OCI-LY7 (cell line): ENCODE measurements around the gene CSRNP3. TPM values are rescaled to one million over a fixed set of nuclear protein-coding genes. Genes with fewer than 3 reads are reported as not detected.

Experiments used
- BruUV-seq: library from RNA; stranded (reverse); fragments of 400-500 nt; replicated peaks from 2 replicates; lab custom pipeline; 2021; lab: Mats Ljungman, UMichigan
- CTCF ChIA-PET: fragments of 300-600 bp; sonication (Branson Sonifier 250); formaldehyde crosslinking; loops from one replicate; lab custom pipeline; 2022; ENCODE audit warnings: antibody characterized with exemption; ENCODE audit not compliant: unreplicated experiment; lab: Charles Lee
- POLR2A ChIA-PET: fragments of 300-600 bp; sonication (Branson Sonifier 250); formaldehyde crosslinking; loops from one replicate; lab custom pipeline; 2022; ENCODE audit warnings: antibody characterized with exemption; lab: Charles Lee
- DNase-seq: peaks from one replicate; pipeline ENCODE4 v3.0.0-alpha.2; 2015; ENCODE audit warnings: low spot score
- H2AFZ ChIP-seq: fragments of 200-600 bp; sonication (generic), shearing (Covaris generic); 2 replicates; pipeline ENCODE4 v1.6.1; 2014; ENCODE audit warnings: mild to moderate bottlenecking, antibody characterized with exemption, low read length, moderate library complexity
- H3K27ac ChIP-seq: fragments of 200-600 bp; sonication (generic); 2 replicates; pipeline ENCODE4 v1.5.1; 2014; ENCODE audit warnings: mixed run types, low read depth, mild to moderate bottlenecking, moderate library complexity, low read length, inconsistent platforms; ENCODE audit not compliant: poor library complexity, severe bottlenecking
- H3K36me3 ChIP-seq: fragments of 200-600 bp; sonication (generic); 2 replicates; pipeline ENCODE4 v1.6.1; 2014; ENCODE audit warnings: mild to moderate bottlenecking, antibody characterized with exemption, low read length, moderate library complexity, mixed read lengths; ENCODE audit not compliant: insufficient read depth
- H3K4me1 ChIP-seq: fragments of 200-600 bp; sonication (generic); 2 replicates; pipeline ENCODE4 v1.5.1; 2014; ENCODE audit warnings: mild to moderate bottlenecking, low read length; ENCODE audit not compliant: insufficient read depth, poor library complexity, severe bottlenecking
- H3K4me2 ChIP-seq: fragments of 200-600 bp; sonication (generic); 2 replicates; pipeline ENCODE4 v1.6.1; 2014; ENCODE audit warnings: mild to moderate bottlenecking, low read length
- H3K4me3 ChIP-seq: fragments of 200-600 bp; sonication (generic); 2 replicates; pipeline ENCODE4 v1.5.1; 2014; ENCODE audit warnings: mild to moderate bottlenecking, low read depth, low read length; ENCODE audit not compliant: poor library complexity, severe bottlenecking
- H3K79me2 ChIP-seq: fragments of 200-600 bp; sonication (generic); 2 replicates; pipeline ENCODE4 v1.6.1; 2016; ENCODE audit warnings: low read depth, mild to moderate bottlenecking, low read length, moderate library complexity, mixed read lengths; ENCODE audit not compliant: insufficient read depth
- H3K9me2 ChIP-seq: fragments of 200-600 bp; sonication (generic); 2 replicates; pipeline ENCODE4 v1.6.1; 2016; ENCODE audit warnings: mild to moderate bottlenecking, low read length, mixed read lengths; ENCODE audit not compliant: insufficient read depth
- H3K9me3 ChIP-seq: fragments of 200-600 bp; sonication (generic); 2 replicates; pipeline ENCODE4 v1.6.1; 2014; ENCODE audit warnings: mild to moderate bottlenecking, mixed run types, low read length, mixed read lengths
- H4K20me1 ChIP-seq: fragments of 200-600 bp; sonication (generic); 2 replicates; pipeline ENCODE4 v1.6.1; 2014; ENCODE audit warnings: mild to moderate bottlenecking, antibody characterized with exemption, low read length, moderate library complexity, mixed read lengths; ENCODE audit not compliant: insufficient read depth
- EZH2phosphoT487 ChIP-seq: fragments of 200-600 bp; sonication (generic); IDR thresholded peaks from 2 replicates; pipeline ENCODE4 v1.6.1; 2018; ENCODE audit warnings: low read depth, borderline replicate concordance, mild to moderate bottlenecking, mixed run types, antibody characterized with exemption, low read length, moderate library complexity, mixed read lengths
- intact Hi-C: fragments of 100-400 bp; cut with micrococcal nuclease; formaldehyde crosslinking; loops from one replicate; pipeline ENCODE4 v1.10.0; 2022; ENCODE audit not compliant: unreplicated experiment
- total RNA-seq, 2 experiments: library from RNA; depleted of rRNA in 1 of 2; stranded (reverse); fragments of >200 nt in 1 of 2; shearing (Covaris generic) in 1 of 2; gene quantifications; 2 replicates each; pipeline ENCODE4 v1.2.3, GENCODE V29; 2014 to 2022
- TF ChIP-seq, protein P1 (sequence below): fragments of 200-600 bp; sonication (generic); conservative IDR thresholded peaks from 2 replicates; pipeline ENCODE4 v1.5.1; 2014; ENCODE audit warnings: mild to moderate bottlenecking, antibody characterized with exemption, low read length, moderate library complexity, mixed read lengths

Gene CSRNP3
- total RNA-seq, 2 experiments from 2014 or later = 0.44 to 1.4 TPM

DNA sequence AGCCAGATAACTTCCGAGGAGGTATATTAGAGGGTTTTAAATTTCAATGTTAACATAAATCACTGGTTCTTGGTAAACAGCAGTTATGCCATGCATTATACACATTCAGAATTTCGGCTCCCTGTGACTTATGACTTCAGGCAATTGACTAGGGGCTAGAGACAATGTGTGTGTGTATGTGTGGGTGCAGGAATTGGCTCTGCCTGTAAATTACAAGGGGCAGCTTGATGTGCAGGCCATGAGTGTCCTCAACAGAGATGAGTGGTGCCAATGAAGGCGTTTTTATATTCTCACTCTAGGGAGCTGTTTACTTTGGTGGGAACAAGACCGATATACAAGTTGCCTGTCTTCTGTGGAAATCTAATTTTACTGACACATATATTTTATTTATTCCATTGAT lies 161.6 kb downstream of the CSRNP3 start:
- POLR2A ChIA-PET = interaction anchor here (2.2 kb wide), 1 partner anchor 9 kb away, joined by 5 read pairs; no protein-coding TSS in a partner anchor
- H4K20me1 ChIP-seq = no peaks in the 10 kb centered on the region

DNA sequence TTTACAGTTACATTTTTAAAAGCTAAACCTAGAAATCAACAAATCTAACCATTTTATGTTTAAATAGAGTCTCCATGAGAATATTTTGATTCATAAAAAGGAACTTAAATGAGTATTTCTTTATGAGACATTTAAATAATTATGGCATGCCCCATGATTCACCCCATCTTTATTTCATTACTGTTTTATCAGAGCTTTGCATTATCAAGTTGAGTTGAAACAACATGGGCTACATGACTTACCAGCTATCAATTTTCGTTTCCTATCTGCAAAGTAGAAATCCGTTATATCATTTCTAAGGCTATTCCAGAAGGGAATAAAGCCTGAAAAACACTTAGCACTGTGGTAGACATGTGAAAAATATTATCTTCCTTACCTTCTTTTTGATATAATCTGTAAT lies 163.1 kb downstream of the CSRNP3 start:
- intact Hi-C loops = no loop called here
- Histone ChIP-seq H3K4me2 (no peak overlapping the region), H3K9me2 (no peaks in the 10 kb centered on the region), H3K79me2 (no peaks in the 10 kb centered on the region), H3K4me1 (peaks cover 10% of the 10 kb centered on the region), H3K4me3 (no peak overlapping the region), H3K27ac (no peak overlapping the region), H3K9me3 (no peaks in the 10 kb centered on the region), H4K20me1 (no peaks in the 10 kb centered on the region), H2AFZ (no peak overlapping the region), H3K36me3 (no peaks in the 10 kb centered on the region)
- no TSS peak for BruUV-seq
- ChIA-PET POLR2A (interaction anchor here (0.7 to 2.0 kb wide), 8 partner anchors 8 to 40 kb away, joined by 3 to 8 read pairs (median 4); no protein-coding TSS in a partner anchor), CTCF (no interaction called here)
- no peak for TF ChIP-seq EZH2phosphoT487
- TF ChIP-seq, protein P1, sequence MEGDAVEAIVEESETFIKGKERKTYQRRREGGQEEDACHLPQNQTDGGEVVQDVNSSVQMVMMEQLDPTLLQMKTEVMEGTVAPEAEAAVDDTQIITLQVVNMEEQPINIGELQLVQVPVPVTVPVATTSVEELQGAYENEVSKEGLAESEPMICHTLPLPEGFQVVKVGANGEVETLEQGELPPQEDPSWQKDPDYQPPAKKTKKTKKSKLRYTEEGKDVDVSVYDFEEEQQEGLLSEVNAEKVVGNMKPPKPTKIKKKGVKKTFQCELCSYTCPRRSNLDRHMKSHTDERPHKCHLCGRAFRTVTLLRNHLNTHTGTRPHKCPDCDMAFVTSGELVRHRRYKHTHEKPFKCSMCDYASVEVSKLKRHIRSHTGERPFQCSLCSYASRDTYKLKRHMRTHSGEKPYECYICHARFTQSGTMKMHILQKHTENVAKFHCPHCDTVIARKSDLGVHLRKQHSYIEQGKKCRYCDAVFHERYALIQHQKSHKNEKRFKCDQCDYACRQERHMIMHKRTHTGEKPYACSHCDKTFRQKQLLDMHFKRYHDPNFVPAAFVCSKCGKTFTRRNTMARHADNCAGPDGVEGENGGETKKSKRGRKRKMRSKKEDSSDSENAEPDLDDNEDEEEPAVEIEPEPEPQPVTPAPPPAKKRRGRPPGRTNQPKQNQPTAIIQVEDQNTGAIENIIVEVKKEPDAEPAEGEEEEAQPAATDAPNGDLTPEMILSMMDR = no peak
- DNase-seq = no peak

More for the DNA sequence above, 161.6 kb downstream of the CSRNP3 start:
- DNase-seq = no peak
- H3K9me2 ChIP-seq = no peaks in the 10 kb centered on the region
- CTCF ChIA-PET = no interaction called here
- H3K79me2 ChIP-seq = no peaks in the 10 kb centered on the region
- H3K36me3 ChIP-seq = no peaks in the 10 kb centered on the region
- no peak overlapping the region for H2AFZ ChIP-seq
- TF ChIP-seq, protein P1 = no peak
- TF ChIP-seq EZH2phosphoT487 = no peak
- intact Hi-C loops = no loop called here
- H3K9me3 ChIP-seq = no peaks in the 10 kb centered on the region
- no peak overlapping the region for H3K27ac ChIP-seq
- no TSS peak for BruUV-seq
- no peak overlapping the region for H3K4me3 ChIP-seq
- peaks cover 14% of the 10 kb centered on the region for H3K4me1 ChIP-seq
- H3K4me2 ChIP-seq = no peak overlapping the region

DNA sequence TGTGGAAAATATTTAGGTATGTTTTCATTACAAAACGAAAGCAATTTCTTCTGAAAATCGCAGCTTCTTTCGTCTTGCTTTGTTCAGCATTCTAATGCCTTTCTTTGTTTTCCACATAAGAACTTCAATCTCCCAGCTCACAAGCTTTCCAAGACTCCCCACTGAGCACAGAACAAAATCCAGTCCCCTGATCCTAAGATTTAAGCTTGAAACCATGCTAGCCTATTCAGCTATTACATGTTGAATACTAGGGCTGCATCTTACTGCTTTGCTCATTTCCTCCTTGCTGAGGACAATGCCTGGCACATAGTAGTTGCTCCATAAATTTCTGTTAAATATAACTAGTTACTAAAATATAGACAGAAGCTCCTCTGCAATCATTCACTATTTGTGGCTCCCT lies 163.9 kb downstream of the CSRNP3 start:
- TF ChIP-seq EZH2phosphoT487 = no peak
- TF ChIP-seq, protein P1 = no peak
- Histone ChIP-seq H2AFZ (no peak overlapping the region), H3K9me3 (no peaks in the 10 kb centered on the region), H3K27ac (no peak overlapping the region), H3K79me2 (no peaks in the 10 kb centered on the region), H3K9me2 (no peaks in the 10 kb centered on the region), H3K36me3 (no peaks in the 10 kb centered on the region), H3K4me1 (peaks cover 9% of the 10 kb centered on the region), H3K4me2 (no peak overlapping the region), H3K4me3 (no peak overlapping the region), H4K20me1 (no peaks in the 10 kb centered on the region)
- BruUV-seq = no TSS peak
- intact Hi-C loops = no loop called here
- CTCF ChIA-PET = no interaction called here
- POLR2A ChIA-PET = interaction anchor here (0.9 to 2.0 kb wide), 6 partner anchors 10 to 61 kb away, joined by 3 to 8 read pairs (median 6); no protein-coding TSS in a partner anchor
- DNase-seq = no peak
